Subcutaneous abdominal adipose tissue (tissue), 5 donors: ENCODE results near the gene ARHGEF19.

Experiments
- H3K27ac ChIP-seq: one replicate; pipeline ENCODE4 v1.7.0; 2013; ENCODE audit warnings: low read depth, mild to moderate bottlenecking, inconsistent platforms, low read length, moderate library complexity
- H3K27me3 ChIP-seq, 5 donors: one replicate each; pipeline ENCODE4 v1.7.0; 2013; ENCODE audit warnings: low read length in 5 of 5, inconsistent platforms in 1 of 5; ENCODE audit not compliant: control insufficient read depth in 5 of 5, insufficient read depth in 4 of 5
- H3K36me3 ChIP-seq, 5 donors: one replicate each; pipeline ENCODE4 v1.7.0; 2013; ENCODE audit warnings: low read length in 5 of 5; ENCODE audit not compliant: control insufficient read depth in 5 of 5, insufficient read depth in 5 of 5
- H3K4me1 ChIP-seq, 5 donors: one replicate each; pipeline ENCODE4 v1.7.0; 2013; ENCODE audit warnings: low read length in 5 of 5, mild to moderate bottlenecking in 3 of 5, moderate library complexity in 1 of 5; ENCODE audit not compliant: control insufficient read depth in 5 of 5, insufficient read depth in 5 of 5
- H3K4me3 ChIP-seq, 5 donors: one replicate each; pipeline ENCODE4 v1.7.0; 2013; ENCODE audit warnings: low read length in 5 of 5, low read depth in 1 of 5
- H3K9ac ChIP-seq, 5 donors: one replicate each; pipeline ENCODE4 v1.7.0; 2013; ENCODE audit warnings: low read length in 5 of 5, mild to moderate bottlenecking in 4 of 5, moderate library complexity in 3 of 5
- H3K9me3 ChIP-seq, 5 donors: one replicate each; pipeline ENCODE4 v1.7.0; 2013; ENCODE audit warnings: low read length in 5 of 5; ENCODE audit not compliant: control insufficient read depth in 5 of 5
- donor health status: healthy.
- donor health status: healthy.
- donor health status: healthy.
- donor health status: healthy.
- donor health status: healthy.

Gene ARHGEF19

GRCh38 chr1:16235347-16235746, 22.9 kb upstream of the ARHGEF19 start:
- no peaks in the 10 kb centered on the region for H3K27me3 ChIP-seq
- H3K9me3 ChIP-seq, result no peaks in the 10 kb centered on the region
- H3K4me1 ChIP-seq, result peaks cover 0 to 18% (median 16%) of the 10 kb centered on the region in 5 donors
- no peak overlapping the region for H3K9ac ChIP-seq
- peaks cover 0 to 14% (median 3%) of the 10 kb centered on the region in 5 donors for H3K36me3 ChIP-seq
- H3K27ac ChIP-seq, result no peak overlapping the region
- no peak overlapping the region for H3K4me3 ChIP-seq

- Histone ChIP-seq H3K27ac (no peak overlapping the region), H3K9ac (no peak overlapping the region), H3K4me3 (no peak overlapping the region), H3K9me3 (no peaks in the 10 kb centered on the region), H3K27me3 (no peaks in the 10 kb centered on the region), H3K4me1 (peaks cover 0 to 18% (median 16%) of the 10 kb centered on the region in 5 donors), H3K36me3 (peaks cover 0 to 14% (median 3%) of the 10 kb centered on the region in 5 donors)
These were observed 21.0 kb upstream of the ARHGEF19 start for GRCh38 chr1:16233431-16233830.

- Histone ChIP-seq H3K27ac (no peak overlapping the region), H3K27me3 (peaks cover 0 to 7% (median 3%) of the 10 kb centered on the region in 5 donors), H3K9ac (no peak overlapping the region), H3K4me3 (no peak overlapping the region), H3K4me1 (peaks cover 0 to 16% (median 13%) of the 10 kb centered on the region in 5 donors), H3K36me3 (peaks cover 0 to 14% (median 3%) of the 10 kb centered on the region in 5 donors), H3K9me3 (no peaks in the 10 kb centered on the region)
These were observed 19.9 kb upstream of the ARHGEF19 start for GRCh38 chr1:16232316-16232710.

- Histone ChIP-seq H3K36me3 (peaks cover 0 to 14% (median 3%) of the 10 kb centered on the region in 5 donors), H3K4me3 (no peak overlapping the region), H3K9ac (no peak overlapping the region)
These were observed 19.2 kb upstream of the ARHGEF19 start for GRCh38 chr1:16231331-16232315.

GRCh38 chr1:16230744-16231143, 18.3 kb upstream of the ARHGEF19 start:
- Histone ChIP-seq H3K4me3 (no peak overlapping the region), H3K9me3 (peaks cover 0 to 3% (median 0%) of the 10 kb centered on the region in 5 donors), H3K27me3 (peaks cover 0 to 22% (median 13%) of the 10 kb centered on the region in 5 donors), H3K36me3 (peaks cover 0 to 14% (median 3%) of the 10 kb centered on the region in 5 donors), H3K9ac (no peak overlapping the region), H3K4me1 (peaks cover 0 to 12% (median 10%) of the 10 kb centered on the region in 5 donors), H3K27ac (no peak overlapping the region)

More at GRCh38 chr1:16231331-16232315, 19.2 kb upstream of the ARHGEF19 start:
- H3K27me3 ChIP-seq, result peaks cover 0 to 14% (median 4%) of the 10 kb centered on the region in 5 donors
- H3K4me1 ChIP-seq, result peaks cover 0 to 16% (median 12%) of the 10 kb centered on the region in 5 donors
- H3K9me3 ChIP-seq, result no peaks in the 10 kb centered on the region
- H3K27ac ChIP-seq, result no peak overlapping the region

GRCh38 chr1:16229976-16230740, 17.7 kb upstream of the ARHGEF19 start:
- H3K4me3 ChIP-seq, result no peak overlapping the region
- no peak overlapping the region for H3K27ac ChIP-seq
- peaks cover 0 to 14% (median 3%) of the 10 kb centered on the region in 5 donors for H3K36me3 ChIP-seq
- H3K9me3 ChIP-seq, result peaks cover 0 to 3% (median 0%) of the 10 kb centered on the region in 5 donors
- no peak overlapping the region for H3K9ac ChIP-seq
- H3K27me3 ChIP-seq, result peaks cover 0 to 23% (median 14%) of the 10 kb centered on the region in 5 donors
- H3K4me1 ChIP-seq, result peaks cover 0 to 12% (median 10%) of the 10 kb centered on the region in 5 donors

- peak overlapping the region in 4 of 5 donors; percentile 34 to 55 (median 43) for H3K4me3 ChIP-seq
- H3K27ac ChIP-seq, result no peak overlapping the region
- H3K4me1 ChIP-seq, result peaks cover 0 to 12% (median 10%) of the 10 kb centered on the region in 5 donors
- H3K9ac ChIP-seq, result no peak overlapping the region
- H3K9me3 ChIP-seq, result peaks cover 0 to 3% (median 0%) of the 10 kb centered on the region in 5 donors
- peaks cover 0 to 3% (median 0%) of the 10 kb centered on the region in 5 donors for H3K36me3 ChIP-seq
- H3K27me3 ChIP-seq, result peaks cover 0 to 25% (median 14%) of the 10 kb centered on the region in 5 donors
These were observed 14.2 kb upstream of the ARHGEF19 start for GRCh38 chr1:16226490-16227179.

- Histone ChIP-seq H3K27me3 (peaks cover 0 to 25% (median 14%) of the 10 kb centered on the region in 5 donors), H3K9ac (no peak overlapping the region), H3K27ac (no peak overlapping the region), H3K36me3 (no peaks in the 10 kb centered on the region), H3K4me1 (peaks cover 0 to 12% (median 10%) of the 10 kb centered on the region in 5 donors), H3K4me3 (peak overlapping the region in 2 of 5 donors; percentile 34 to 55), H3K9me3 (peaks cover 0 to 3% (median 0%) of the 10 kb centered on the region in 5 donors)
These were observed 13.7 kb upstream of the ARHGEF19 start for GRCh38 chr1:16226129-16226489.

GRCh38 chr1:16224472-16224871, 12.0 kb upstream of the ARHGEF19 start:
- Histone ChIP-seq H3K36me3 (no peaks in the 10 kb centered on the region), H3K9me3 (peaks cover 0 to 3% (median 0%) of the 10 kb centered on the region in 5 donors), H3K4me1 (peaks cover 0 to 12% (median 10%) of the 10 kb centered on the region in 5 donors), H3K27ac (no peak overlapping the region), H3K4me3 (no peak overlapping the region), H3K9ac (no peak overlapping the region), H3K27me3 (peaks cover 0 to 25% (median 14%) of the 10 kb centered on the region in 5 donors)
